ENCODE data around the gene TUBA1C. TPM values are rescaled to one million over a fixed set of nuclear protein-coding genes. Genes with fewer than 3 reads are reported as not detected.
"Not testable (repeated sequence)": the region's sequence is repeated elsewhere in the genome, so short reads cannot be mapped to it uniquely, and the experiment has no call there.

Gene TUBA1C
- total RNA-seq, 4 donors from 2014 or later = 129 to 190 (median 167) TPM

DNA sequence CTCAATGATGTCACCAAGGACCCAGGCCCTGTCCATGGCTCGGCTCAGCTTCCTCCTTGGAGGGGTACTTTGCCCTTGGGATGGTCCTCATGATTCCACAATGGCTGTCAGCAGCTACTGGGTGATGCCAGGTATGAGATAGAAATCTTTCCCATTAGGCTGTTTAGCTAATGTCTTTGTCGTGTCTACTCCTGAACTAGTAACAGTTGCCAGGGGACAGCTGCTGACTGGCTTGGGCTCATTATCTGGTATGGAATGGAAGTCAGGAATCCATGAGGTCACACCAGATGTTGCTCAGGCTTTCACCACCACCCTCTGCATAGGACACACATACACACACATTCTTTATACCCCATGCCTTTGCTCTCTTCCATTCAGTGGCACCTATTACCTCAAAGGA lies 39.3 kb downstream of the TUBA1C start:
- H3K4me3 ChIP-seq = no peak overlapping the region
- no peak overlapping the region for H3K27ac ChIP-seq (replicated peaks in 1 of 4)
- WGBS = 71% methylated on average over 2 of the region's 2 CpGs
- H3K9me3 ChIP-seq = no peaks in the 10 kb centered on the region
- DNase-seq (ENCODE audit: extremely low spot score) = no peak
- H3K36me3 ChIP-seq = no peaks in the 10 kb centered on the region
- TF ChIP-seq POLR2A (IDR thresholded peaks at IDR 0.05; ENCODE audit: low read depth) (no peak), EP300 (IDR thresholded peaks at IDR 0.05) (no peak), POLR2AphosphoS5 (IDR thresholded peaks at IDR 0.05) (no peak)
- TF ChIP-seq, protein P1, sequence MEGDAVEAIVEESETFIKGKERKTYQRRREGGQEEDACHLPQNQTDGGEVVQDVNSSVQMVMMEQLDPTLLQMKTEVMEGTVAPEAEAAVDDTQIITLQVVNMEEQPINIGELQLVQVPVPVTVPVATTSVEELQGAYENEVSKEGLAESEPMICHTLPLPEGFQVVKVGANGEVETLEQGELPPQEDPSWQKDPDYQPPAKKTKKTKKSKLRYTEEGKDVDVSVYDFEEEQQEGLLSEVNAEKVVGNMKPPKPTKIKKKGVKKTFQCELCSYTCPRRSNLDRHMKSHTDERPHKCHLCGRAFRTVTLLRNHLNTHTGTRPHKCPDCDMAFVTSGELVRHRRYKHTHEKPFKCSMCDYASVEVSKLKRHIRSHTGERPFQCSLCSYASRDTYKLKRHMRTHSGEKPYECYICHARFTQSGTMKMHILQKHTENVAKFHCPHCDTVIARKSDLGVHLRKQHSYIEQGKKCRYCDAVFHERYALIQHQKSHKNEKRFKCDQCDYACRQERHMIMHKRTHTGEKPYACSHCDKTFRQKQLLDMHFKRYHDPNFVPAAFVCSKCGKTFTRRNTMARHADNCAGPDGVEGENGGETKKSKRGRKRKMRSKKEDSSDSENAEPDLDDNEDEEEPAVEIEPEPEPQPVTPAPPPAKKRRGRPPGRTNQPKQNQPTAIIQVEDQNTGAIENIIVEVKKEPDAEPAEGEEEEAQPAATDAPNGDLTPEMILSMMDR (IDR thresholded peaks at IDR 0.05) = no peak
- H3K4me1 ChIP-seq = no peaks in the 10 kb centered on the region
- peaks cover 0 to 74% (median 4%) of the 10 kb centered on the region in 4 donors for H3K27me3 ChIP-seq
- intact Hi-C loops (cut with DNase I) = no loop called here

DNA sequence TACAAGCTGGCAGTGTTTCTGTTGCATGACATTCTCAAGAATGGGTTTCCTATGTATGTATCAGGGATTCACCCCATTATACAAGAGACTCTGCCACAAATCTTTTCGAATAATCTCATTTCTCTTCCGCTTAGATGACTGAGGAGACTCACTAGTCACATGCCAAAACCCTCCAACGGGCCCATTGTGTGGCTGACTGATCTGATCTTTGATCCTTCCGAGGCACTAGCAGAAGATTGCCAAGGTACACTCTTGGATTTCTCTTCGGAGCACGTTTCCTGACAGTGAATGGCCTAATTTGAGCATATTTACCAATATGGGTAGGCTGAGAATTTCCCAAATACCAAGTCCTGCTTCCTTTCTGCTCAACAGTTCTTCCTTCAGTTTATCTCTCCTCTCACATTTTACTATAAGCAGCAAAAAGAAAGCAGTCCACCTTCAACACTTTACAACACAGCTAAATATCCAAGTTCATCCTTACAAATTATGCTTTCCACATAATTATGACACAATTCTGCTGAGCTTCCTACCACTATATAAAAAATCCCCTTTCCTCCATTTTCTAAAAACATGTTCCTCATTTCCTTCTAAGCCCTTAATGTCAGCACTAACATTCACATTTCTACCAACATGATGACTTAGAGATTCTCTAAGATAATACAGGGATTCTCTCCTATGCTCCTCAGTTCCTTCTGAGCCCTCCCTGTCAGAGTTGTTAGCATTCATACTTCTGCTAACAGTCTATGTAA lies 41.1 kb downstream of the TUBA1C start:
- no peaks in the 10 kb centered on the region for H3K36me3 ChIP-seq
- WGBS = 80% methylated on average over 6 of the region's 6 CpGs
- H3K27me3 ChIP-seq = peaks cover 0 to 67% (median 0%) of the 10 kb centered on the region in 4 donors
- H3K27ac ChIP-seq (replicated peaks in 1 of 4) = no peak overlapping the region
- DNase-seq (ENCODE audit: extremely low spot score) = no peak
- intact Hi-C loops (cut with DNase I) = no loop called here
- H3K4me3 ChIP-seq = no peak overlapping the region
- H3K9me3 ChIP-seq = no peaks in the 10 kb centered on the region
- TF ChIP-seq EP300 (IDR thresholded peaks at IDR 0.05) (no peak), POLR2A (IDR thresholded peaks at IDR 0.05; ENCODE audit: low read depth) (no peak), POLR2AphosphoS5 (IDR thresholded peaks at IDR 0.05) (no peak)
- TF ChIP-seq, protein P1 (IDR thresholded peaks at IDR 0.05) = no peak
- no peaks in the 10 kb centered on the region for H3K4me1 ChIP-seq

DNA sequence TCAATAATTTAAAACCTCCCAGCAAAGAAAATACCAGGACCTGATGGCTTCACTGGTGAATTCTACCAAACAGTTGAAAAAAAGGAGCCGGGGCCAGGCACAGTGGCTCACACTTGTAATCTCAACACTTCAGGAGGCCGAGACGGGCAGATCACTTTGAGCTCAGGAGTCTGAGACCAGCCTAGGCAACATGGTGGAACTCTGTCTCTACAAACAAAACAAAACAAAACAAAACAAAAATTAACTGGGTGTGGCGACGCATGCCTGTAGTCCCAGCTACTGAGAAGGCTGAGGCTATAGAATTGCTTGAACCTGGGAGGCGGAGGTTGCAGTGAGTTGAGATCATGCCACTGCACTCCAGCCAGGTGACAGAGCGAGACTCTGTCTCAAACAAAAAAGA lies 44.5 kb downstream of the TUBA1C start:
- Histone ChIP-seq H3K4me1 (no peaks in the 10 kb centered on the region), H3K27ac (replicated peaks in 1 of 4) (no peak overlapping the region), H3K36me3 (no peaks in the 10 kb centered on the region), H3K9me3 (no peaks in the 10 kb centered on the region), H3K27me3 (peaks cover 0 to 46% (median 0%) of the 10 kb centered on the region in 4 donors), H3K4me3 (no peak overlapping the region)
- TF ChIP-seq POLR2A (IDR thresholded peaks at IDR 0.05; ENCODE audit: low read depth) (no peak), EP300 (IDR thresholded peaks at IDR 0.05) (no peak), POLR2AphosphoS5 (IDR thresholded peaks at IDR 0.05) (no peak)
- TF ChIP-seq, protein P1 (IDR thresholded peaks at IDR 0.05) = no peak
- no peak for DNase-seq (ENCODE audit: extremely low spot score)
- intact Hi-C loops (cut with DNase I) = no loop called here
- 93% methylated on average over 7 of the region's 7 CpGs for WGBS

DNA sequence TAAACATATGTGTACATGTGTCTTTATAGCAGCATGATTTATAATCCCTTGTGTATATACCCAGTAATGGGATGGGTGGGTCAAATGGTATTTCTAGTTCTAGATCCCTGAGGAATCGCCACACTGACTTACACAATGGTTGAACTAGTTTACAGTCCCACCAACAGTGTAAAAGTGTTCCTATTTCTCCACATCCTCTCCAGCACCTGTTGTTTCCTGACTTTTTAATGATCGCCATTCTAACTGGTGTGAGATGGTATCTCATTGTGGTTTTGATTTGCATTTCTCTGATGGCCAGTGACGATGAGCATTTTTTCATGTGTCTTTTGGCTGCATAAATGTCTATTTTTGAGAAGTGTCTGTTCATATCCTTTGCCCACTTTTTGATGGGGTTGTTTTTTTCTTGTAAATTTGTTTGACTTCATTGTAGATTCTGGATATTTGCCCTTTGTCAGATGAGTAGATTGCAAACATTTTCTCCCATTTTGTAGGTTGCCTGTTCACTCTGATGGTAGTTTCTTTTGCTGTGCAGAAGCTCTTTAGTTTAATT lies 45.6 kb downstream of the TUBA1C start:
- peaks cover 0 to 40% (median 0%) of the 10 kb centered on the region in 4 donors for H3K27me3 ChIP-seq
- 73% methylated on average over 3 of the region's 3 CpGs for WGBS
- H3K4me1 ChIP-seq; H3K4me3 ChIP-seq; H3K27ac ChIP-seq (replicated peaks in 1 of 4); intact Hi-C loops (cut with DNase I); H3K9me3 ChIP-seq; DNase-seq (ENCODE audit: extremely low spot score); H3K36me3 ChIP-seq: not testable (repeated sequence)

DNA sequence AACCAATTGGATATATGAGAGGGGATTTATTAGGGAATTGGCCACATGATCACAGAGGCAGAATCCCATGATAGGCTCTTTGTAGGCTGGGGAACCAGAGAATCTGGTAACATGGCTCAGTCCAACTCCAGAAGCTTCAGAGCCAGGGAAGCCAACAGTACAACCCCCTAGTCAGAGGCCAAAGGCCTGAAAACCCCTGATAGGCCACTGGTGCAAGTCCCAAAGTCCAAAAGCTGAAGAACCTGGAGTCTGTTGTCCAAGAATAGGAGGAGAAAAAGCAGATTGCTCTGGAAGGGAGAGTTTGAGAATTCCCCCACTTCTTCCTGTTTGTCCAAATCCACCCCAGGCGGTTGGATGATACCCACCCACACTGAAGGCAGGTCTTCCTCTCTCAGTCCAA lies 49.9 kb downstream of the TUBA1C start:
- intact Hi-C loops (cut with DNase I) = no loop called here
- Histone ChIP-seq H3K4me1 (no peaks in the 10 kb centered on the region), H3K27me3 (peaks cover 0 to 18% (median 0%) of the 10 kb centered on the region in 4 donors), H3K4me3 (no peak overlapping the region), H3K27ac (replicated peaks in 1 of 4) (no peak overlapping the region), H3K36me3 (no peaks in the 10 kb centered on the region), H3K9me3 (no peaks in the 10 kb centered on the region)
- no peak for DNase-seq (ENCODE audit: extremely low spot score)
- 100% methylated on average over 1 of the region's 1 CpG for WGBS
- TF ChIP-seq POLR2A (IDR thresholded peaks at IDR 0.05; ENCODE audit: low read depth) = no peak
- no peak for TF ChIP-seq EP300 (IDR thresholded peaks at IDR 0.05)
- no peak for TF ChIP-seq POLR2AphosphoS5 (IDR thresholded peaks at IDR 0.05)
- TF ChIP-seq, protein P1 (IDR thresholded peaks at IDR 0.05) = no peak

DNA sequence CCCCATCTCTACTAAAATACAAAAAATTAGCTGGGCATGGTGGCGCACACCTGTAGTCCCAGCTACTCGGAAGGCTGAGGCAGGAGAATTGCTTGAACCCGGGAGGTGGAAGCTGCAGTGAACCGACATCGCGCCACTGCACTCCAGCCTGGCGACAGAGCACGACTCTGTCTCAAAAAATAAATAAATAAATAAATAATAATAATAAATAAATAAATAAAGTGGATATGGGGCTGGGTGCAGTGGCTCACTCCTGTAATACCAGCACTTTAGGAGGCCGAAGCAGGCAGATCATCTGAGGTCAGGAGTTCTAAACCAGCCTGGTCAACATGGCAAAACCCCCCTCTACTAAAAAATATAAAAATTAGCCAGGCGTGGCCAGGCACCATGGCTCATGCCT lies 52.2 kb downstream of the TUBA1C start:
- H3K4me1 ChIP-seq; H3K27me3 ChIP-seq; H3K36me3 ChIP-seq; intact Hi-C loops (cut with DNase I); DNase-seq (ENCODE audit: extremely low spot score); H3K4me3 ChIP-seq; H3K9me3 ChIP-seq; H3K27ac ChIP-seq (replicated peaks in 1 of 4): not testable (repeated sequence)
- 93% methylated on average over 10 of the region's 10 CpGs for WGBS

DNA sequence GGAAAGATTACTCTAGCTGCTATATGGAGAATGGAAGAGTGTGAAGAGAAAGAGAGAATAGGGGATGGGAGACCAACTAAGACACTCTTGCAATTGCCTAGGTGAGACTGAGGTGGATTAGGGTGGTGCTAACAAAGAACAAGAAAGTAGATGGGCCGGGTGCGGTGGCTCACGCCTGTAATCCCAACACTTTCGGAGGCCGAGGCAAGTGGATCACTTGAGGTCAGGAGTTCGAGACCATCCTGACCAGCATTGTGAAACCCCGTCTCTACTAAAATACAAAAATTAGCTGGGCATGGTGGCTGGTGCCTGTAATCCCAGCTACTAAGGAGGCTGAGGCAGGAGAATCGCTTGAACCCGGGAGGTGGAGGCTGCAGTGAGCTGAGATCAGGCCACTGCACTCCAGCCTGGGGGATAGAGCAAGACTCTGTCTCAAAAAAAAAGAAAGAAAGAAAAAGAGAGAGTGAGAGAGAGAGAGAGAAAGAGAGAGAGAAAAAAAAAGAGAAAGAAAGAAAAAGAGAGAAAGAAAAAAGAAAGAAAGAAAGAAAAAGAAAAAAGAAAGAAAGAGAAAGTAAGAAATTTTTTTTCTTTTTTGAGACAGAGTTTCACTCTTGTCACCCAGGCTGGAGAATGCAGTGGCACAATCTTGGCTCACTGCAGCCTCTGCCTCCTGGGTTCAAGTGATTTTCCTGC lies 55.7 kb downstream of the TUBA1C start:
- H3K4me3 ChIP-seq; intact Hi-C loops (cut with DNase I); H3K27me3 ChIP-seq; H3K9me3 ChIP-seq; DNase-seq (ENCODE audit: extremely low spot score); H3K36me3 ChIP-seq; H3K27ac ChIP-seq (replicated peaks in 1 of 4): not testable (repeated sequence)
- WGBS = 95% methylated on average over 9 of the region's 9 CpGs
- H3K4me1 ChIP-seq = peaks cover 12 to 19% (median 14%) of the 10 kb centered on the region in 4 donors
